ENCODE data around the gene CAST. TPM values are rescaled to one million over a fixed set of nuclear protein-coding genes. Genes with fewer than 3 reads are reported as not detected.

The CAST gene
- total RNA-seq, 1 experiment from 2014 or later = 418 TPM

DNA sequence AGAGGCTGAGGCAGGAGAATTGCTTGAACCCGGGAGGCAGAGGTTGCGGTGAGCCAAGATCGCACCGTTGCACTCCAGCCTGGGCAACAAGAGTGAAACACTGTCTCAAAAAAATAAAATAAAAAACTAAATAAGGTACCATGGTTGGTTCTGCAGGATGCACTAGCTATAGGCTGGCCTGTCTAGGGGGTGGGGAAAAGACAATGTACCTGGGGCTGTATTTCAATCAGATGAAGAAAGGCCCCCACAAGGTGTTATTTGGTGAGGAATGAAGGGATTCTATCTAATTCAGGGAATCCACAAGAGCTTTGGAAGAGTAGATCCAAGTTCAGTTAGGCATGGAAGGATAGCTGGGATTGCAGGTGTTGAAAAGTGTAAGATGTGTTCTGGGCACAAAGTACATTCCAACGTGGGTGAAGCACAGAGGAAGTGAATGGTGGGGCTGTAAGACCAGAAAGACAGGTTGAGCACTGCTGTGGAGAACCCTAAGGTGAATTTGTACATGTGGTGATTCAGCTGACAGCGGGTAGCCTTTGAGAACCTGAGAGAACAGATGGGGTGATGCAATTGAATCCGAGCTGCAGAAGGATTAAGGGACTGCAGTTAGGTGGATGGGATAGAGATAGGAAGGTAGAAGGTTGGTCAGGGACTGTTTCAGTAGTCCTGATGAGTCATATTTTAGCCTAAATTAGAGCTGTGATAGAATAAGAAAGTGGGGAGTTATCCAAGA lies 71.8 kb downstream of the CAST start:
- peak overlapping the region; percentile 72 for H3K27ac Mint-ChIP-seq (ENCODE audit: unreplicated experiment)
- CTCF ChIA-PET = interaction anchor here (0.6 to 1.4 kb wide), 3 partner anchors 19 to 197 kb away, joined by 4 to 7 read pairs (median 4); no protein-coding TSS in a partner anchor
- H3K9me3 Mint-ChIP-seq (ENCODE audit: unreplicated experiment) = no peaks in the 10 kb centered on the region
- Histone ChIP-seq H3K36me3 (ENCODE audit: control insufficient read depth, insufficient read depth, low read length) (peaks cover 5% of the 10 kb centered on the region), H3K9me3 (no peaks in the 10 kb centered on the region), H3K4me1 (peaks cover 18% of the 10 kb centered on the region), H3K4me3 (ENCODE audit: low read depth, low read length) (no peak overlapping the region), H3K27me3 (replicated peaks; ENCODE audit: control insufficient read depth, insufficient read depth, low read length) (no peaks in the 10 kb centered on the region)
- H3K4me1 Mint-ChIP-seq (ENCODE audit: low read depth, unreplicated experiment) = peaks cover 22% of the 10 kb centered on the region
- POLR2A ChIA-PET = no interaction called here
- intact Hi-C loops (cut with micrococcal nuclease; ENCODE audit: unreplicated experiment) = loop anchor here (1.0 to 2.0 kb wide), 3 partner anchors 19 to 120 kb away; partner anchors contain the start of gene CAST
- H3K36me3 Mint-ChIP-seq (ENCODE audit: insufficient read depth, unreplicated experiment) = peaks cover 69% of the 10 kb centered on the region
- DNase-seq = peak; percentile 78 to 82
- TF ChIP-seq CTCF (IDR thresholded peaks at IDR 0.05; ENCODE audit: insufficient read depth in 1 of 2, low read depth in 1 of 2, low read length in 1 of 2, severe bottlenecking in 1 of 2, unreplicated experiment in 1 of 2) = no peak
- H3K27me3 Mint-ChIP-seq (ENCODE audit: insufficient read depth, unreplicated experiment) = no peaks in the 10 kb centered on the region
- no TSS peak for BruUV-seq (replicated peaks)
- peak overlapping the region; percentile 14 for H3K4me3 Mint-ChIP-seq (ENCODE audit: unreplicated experiment)

- no TSS peak for BruUV-seq (replicated peaks)
- H3K4me1 Mint-ChIP-seq (ENCODE audit: low read depth, unreplicated experiment) = peaks cover 22% of the 10 kb centered on the region
- ChIA-PET POLR2A (no interaction called here), CTCF (no interaction called here)
- DNase-seq = no peak
- Histone ChIP-seq H3K4me1 (peaks cover 18% of the 10 kb centered on the region), H3K27me3 (replicated peaks; ENCODE audit: control insufficient read depth, insufficient read depth, low read length) (no peaks in the 10 kb centered on the region), H3K4me3 (ENCODE audit: low read depth, low read length) (no peak overlapping the region), H3K9me3 (no peaks in the 10 kb centered on the region), H3K36me3 (ENCODE audit: control insufficient read depth, insufficient read depth, low read length) (peaks cover 5% of the 10 kb centered on the region)
- H3K4me3 Mint-ChIP-seq (ENCODE audit: unreplicated experiment) = no peak overlapping the region
- peaks cover 63% of the 10 kb centered on the region for H3K36me3 Mint-ChIP-seq (ENCODE audit: insufficient read depth, unreplicated experiment)
- no peak for TF ChIP-seq CTCF (IDR thresholded peaks at IDR 0.05; ENCODE audit: insufficient read depth in 1 of 2, low read depth in 1 of 2, low read length in 1 of 2, severe bottlenecking in 1 of 2, unreplicated experiment in 1 of 2)
- H3K27ac Mint-ChIP-seq (ENCODE audit: unreplicated experiment) = no peak overlapping the region
- intact Hi-C loops (cut with micrococcal nuclease; ENCODE audit: unreplicated experiment) = loop anchor here (1.0 to 2.0 kb wide), 3 partner anchors 20 to 121 kb away; partner anchors contain the start of gene CAST
- H3K27me3 Mint-ChIP-seq (ENCODE audit: insufficient read depth, unreplicated experiment) = no peaks in the 10 kb centered on the region
- H3K9me3 Mint-ChIP-seq (ENCODE audit: unreplicated experiment) = no peaks in the 10 kb centered on the region
Observed at GRCh38 chr5:96734871-96735325, 72.7 kb downstream of the CAST start.

DNA sequence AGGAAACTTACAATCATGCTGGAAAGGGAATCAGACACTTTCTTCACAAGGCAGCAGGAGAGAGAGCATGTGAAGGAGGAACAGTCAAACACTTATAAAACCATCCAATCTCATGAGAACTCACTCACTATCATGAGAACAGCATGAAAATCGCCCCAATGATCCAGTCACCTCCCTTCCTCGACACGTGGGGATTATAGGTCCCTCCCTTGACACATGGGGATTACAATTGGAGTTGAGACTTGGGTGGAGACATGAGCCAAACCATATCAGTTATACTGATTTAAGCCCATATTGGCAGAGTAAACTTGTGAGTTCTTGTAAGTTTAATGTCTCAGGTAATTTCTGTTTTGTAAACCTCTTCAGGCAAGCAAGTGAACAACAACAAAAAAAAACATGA lies 74.8 kb downstream of the CAST start:
- Mint-ChIP-seq H3K4me1 (ENCODE audit: low read depth, unreplicated experiment) (peaks cover 22% of the 10 kb centered on the region), H3K27me3 (ENCODE audit: insufficient read depth, unreplicated experiment) (no peaks in the 10 kb centered on the region), H3K36me3 (ENCODE audit: insufficient read depth, unreplicated experiment) (peaks cover 73% of the 10 kb centered on the region), H3K27ac (ENCODE audit: unreplicated experiment) (no peak overlapping the region), H3K4me3 (ENCODE audit: unreplicated experiment) (no peak overlapping the region), H3K9me3 (ENCODE audit: unreplicated experiment) (no peaks in the 10 kb centered on the region)
- ChIA-PET POLR2A (no interaction called here), CTCF (no interaction called here)
- Histone ChIP-seq H3K9me3 (no peaks in the 10 kb centered on the region), H3K27me3 (replicated peaks; ENCODE audit: control insufficient read depth, insufficient read depth, low read length) (no peaks in the 10 kb centered on the region), H3K4me3 (ENCODE audit: low read depth, low read length) (no peak overlapping the region), H3K4me1 (peaks cover 18% of the 10 kb centered on the region), H3K36me3 (ENCODE audit: control insufficient read depth, insufficient read depth, low read length) (peaks cover 6% of the 10 kb centered on the region)
- no peak for TF ChIP-seq CTCF (IDR thresholded peaks at IDR 0.05; ENCODE audit: insufficient read depth in 1 of 2, low read depth in 1 of 2, low read length in 1 of 2, severe bottlenecking in 1 of 2, unreplicated experiment in 1 of 2)
- DNase-seq = no peak
- BruUV-seq (replicated peaks) = no TSS peak
- intact Hi-C loops (cut with micrococcal nuclease; ENCODE audit: unreplicated experiment) = no loop called here

All from Caco-2 (cell line).